ENCODE data around the gene C4orf54.

C4orf54 gene

GRCh38 chr4:99615170-99615820 lies 42.3 kb downstream of the C4orf54 start:
- no peak for DNase-seq

- DNase-seq, result no peak
Measured at GRCh38 chr4:99614491-99614890, 43.1 kb downstream of the C4orf54 start.

- DNase-seq, result no peak
Measured at GRCh38 chr4:99612704-99613103, 44.9 kb downstream of the C4orf54 start.

GRCh38 chr4:99612281-99612680 lies 45.3 kb downstream of the C4orf54 start:
- no peak for DNase-seq

- DNase-seq, result no peak
Measured at GRCh38 chr4:99610605-99611175, 46.9 kb downstream of the C4orf54 start.

GRCh38 chr4:99608417-99608816 lies 49.2 kb downstream of the C4orf54 start:
- DNase-seq, result no peak

Data from kidney glomerular epithelial cell (primary cell).